ENCODE data around the gene FOXP2. TPM values are rescaled to one million over a fixed set of nuclear protein-coding genes. Genes with fewer than 3 reads are reported as not detected.
"Not testable (repeated sequence)": the region's sequence is repeated elsewhere in the genome, so short reads cannot be mapped to it uniquely, and the experiment has no call there.

FOXP2 gene
- total RNA-seq, 2 experiments from 2014 or later = not detected

DNA sequence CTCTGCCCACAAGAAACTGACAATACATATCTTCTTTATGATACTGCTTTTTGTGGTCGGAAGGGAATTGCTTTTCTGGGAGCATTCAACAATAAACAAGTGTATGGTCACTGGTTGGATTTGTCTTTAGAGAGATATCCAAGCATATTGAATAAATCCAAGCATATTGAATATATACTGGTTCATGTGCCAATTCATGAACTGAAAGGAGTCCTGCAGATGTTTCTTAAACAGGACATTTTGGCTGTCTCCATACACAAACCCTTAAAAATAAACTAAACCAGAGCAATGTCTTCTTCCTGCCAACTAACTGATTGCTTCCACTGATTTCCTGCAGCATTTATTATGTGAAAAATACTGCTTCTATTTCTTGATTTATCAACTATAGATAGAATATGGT is 173.9 kb downstream of the FOXP2 start:
- intact Hi-C loops (cut with micrococcal nuclease) = no loop called here
- no peaks in the 10 kb centered on the region for H3K9me3 Mint-ChIP-seq
- H3K4me3 Mint-ChIP-seq = no peak overlapping the region
- H3K36me3 Mint-ChIP-seq = no peaks in the 10 kb centered on the region
- H3K27ac Mint-ChIP-seq = no peak overlapping the region
- POLR2A ChIA-PET = no interaction called here
- no peaks in the 10 kb centered on the region for H3K4me1 Mint-ChIP-seq (ENCODE audit: low read depth)
- DNase-seq = no peak
- CTCF ChIA-PET = no interaction called here
- H3K27me3 Mint-ChIP-seq = peaks cover 3% of the 10 kb centered on the region

- H3K9me3 Mint-ChIP-seq = no peaks in the 10 kb centered on the region
- CTCF ChIA-PET = no interaction called here
- intact Hi-C loops (cut with micrococcal nuclease) = no loop called here
- H3K36me3 Mint-ChIP-seq = no peaks in the 10 kb centered on the region
- H3K27ac Mint-ChIP-seq = no peak overlapping the region
- POLR2A ChIA-PET = no interaction called here
- peaks cover 3% of the 10 kb centered on the region for H3K27me3 Mint-ChIP-seq
- H3K4me1 Mint-ChIP-seq (ENCODE audit: low read depth) = no peaks in the 10 kb centered on the region
- H3K4me3 Mint-ChIP-seq = no peak overlapping the region
- DNase-seq = no peak
Observed at GRCh38 chr7:114589436-114589835, 174.8 kb downstream of the FOXP2 start.

DNA sequence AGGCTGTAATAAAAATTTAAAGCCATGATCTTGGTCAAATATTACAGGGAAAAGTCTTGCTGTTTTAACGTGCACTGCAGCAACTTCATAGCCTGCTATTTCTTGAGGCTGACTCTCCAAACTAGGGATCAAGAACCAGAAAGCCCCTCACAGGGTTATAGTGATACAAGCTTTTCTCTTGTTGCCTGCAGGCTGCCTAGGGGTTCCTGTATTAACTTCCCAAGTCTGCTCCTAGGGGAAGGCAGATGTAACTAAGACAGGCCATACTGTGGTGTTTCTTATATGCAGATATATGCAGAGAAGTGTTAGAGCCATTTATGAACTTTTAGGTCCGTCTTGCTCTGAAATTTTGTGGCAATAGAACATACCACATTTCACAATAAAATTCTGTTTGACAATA is 175.7 kb downstream of the FOXP2 start:
- intact Hi-C loops (cut with micrococcal nuclease) = no loop called here
- H3K4me3 Mint-ChIP-seq = no peak overlapping the region

GRCh38 chr7:114598946-114599345 is 184.3 kb downstream of the FOXP2 start:
- CTCF ChIA-PET = no interaction called here

More for the DNA sequence above, 175.7 kb downstream of the FOXP2 start:
- Mint-ChIP-seq H3K9me3 (no peaks in the 10 kb centered on the region), H3K27me3 (peaks cover 3% of the 10 kb centered on the region), H3K36me3 (no peaks in the 10 kb centered on the region), H3K4me1 (ENCODE audit: low read depth) (no peaks in the 10 kb centered on the region), H3K27ac (no peak overlapping the region)
- ChIA-PET CTCF (no interaction called here), POLR2A (no interaction called here)
- no peak for DNase-seq

DNA sequence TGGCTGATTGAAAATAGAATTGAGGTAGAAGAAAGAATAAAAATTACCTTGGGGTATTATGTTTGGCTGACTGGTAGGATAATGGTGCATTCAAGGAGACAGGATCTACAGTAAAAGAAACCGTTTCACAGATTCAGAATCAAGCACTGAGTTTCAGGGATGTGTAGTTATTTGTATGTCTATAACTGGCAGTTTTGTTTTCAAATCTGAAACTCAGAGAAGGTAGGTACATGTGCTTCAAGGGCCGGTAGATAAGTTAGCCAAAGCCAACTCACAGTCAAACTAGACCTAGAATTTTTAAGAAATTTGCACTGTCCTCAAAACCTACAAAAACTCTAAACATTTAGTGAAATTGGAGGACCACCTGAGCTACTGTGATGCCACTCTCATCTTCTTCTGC is 191.5 kb downstream of the FOXP2 start:
- Mint-ChIP-seq H3K36me3 (no peaks in the 10 kb centered on the region), H3K27me3 (peaks cover 3% of the 10 kb centered on the region), H3K4me1 (ENCODE audit: low read depth) (no peaks in the 10 kb centered on the region), H3K9me3 (no peaks in the 10 kb centered on the region), H3K27ac (no peak overlapping the region), H3K4me3 (no peak overlapping the region)
- DNase-seq = no peak
- CTCF ChIA-PET = no interaction called here
- intact Hi-C loops (cut with micrococcal nuclease) = no loop called here
- POLR2A ChIA-PET = no interaction called here

More at GRCh38 chr7:114598946-114599345, 184.3 kb downstream of the FOXP2 start:
- no peaks in the 10 kb centered on the region for H3K36me3 Mint-ChIP-seq
- H3K27me3 Mint-ChIP-seq = no peaks in the 10 kb centered on the region
- H3K4me1 Mint-ChIP-seq (ENCODE audit: low read depth) = no peaks in the 10 kb centered on the region
- intact Hi-C loops (cut with micrococcal nuclease) = no loop called here
- POLR2A ChIA-PET = no interaction called here
- no peaks in the 10 kb centered on the region for H3K9me3 Mint-ChIP-seq
- no peak overlapping the region for H3K4me3 Mint-ChIP-seq
- no peak overlapping the region for H3K27ac Mint-ChIP-seq
- no peak for DNase-seq

DNA sequence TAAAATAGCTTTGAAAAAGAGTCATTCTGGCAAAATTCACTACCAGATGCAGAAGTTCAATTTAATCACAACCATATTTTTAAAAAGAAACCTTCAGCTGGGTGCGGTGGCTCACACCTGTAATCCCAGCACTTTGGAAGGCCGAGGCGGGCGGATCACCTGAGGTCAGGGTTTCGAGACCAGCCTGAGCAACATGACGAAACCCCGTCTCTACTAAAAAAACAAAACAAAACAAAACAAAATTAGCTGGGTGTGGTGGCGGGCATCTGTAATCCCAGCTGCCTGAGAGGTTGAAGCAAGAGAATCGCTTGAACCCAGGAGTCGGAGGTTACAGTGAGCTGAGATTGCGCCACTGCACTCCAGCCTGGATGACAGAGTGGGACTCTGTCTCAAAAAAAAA is 194.2 kb downstream of the FOXP2 start:
- intact Hi-C loops (cut with micrococcal nuclease); H3K27me3 Mint-ChIP-seq; DNase-seq; H3K4me3 Mint-ChIP-seq; H3K36me3 Mint-ChIP-seq; H3K9me3 Mint-ChIP-seq; CTCF ChIA-PET; POLR2A ChIA-PET; H3K27ac Mint-ChIP-seq; H3K4me1 Mint-ChIP-seq (ENCODE audit: low read depth): not testable (repeated sequence)

DNA sequence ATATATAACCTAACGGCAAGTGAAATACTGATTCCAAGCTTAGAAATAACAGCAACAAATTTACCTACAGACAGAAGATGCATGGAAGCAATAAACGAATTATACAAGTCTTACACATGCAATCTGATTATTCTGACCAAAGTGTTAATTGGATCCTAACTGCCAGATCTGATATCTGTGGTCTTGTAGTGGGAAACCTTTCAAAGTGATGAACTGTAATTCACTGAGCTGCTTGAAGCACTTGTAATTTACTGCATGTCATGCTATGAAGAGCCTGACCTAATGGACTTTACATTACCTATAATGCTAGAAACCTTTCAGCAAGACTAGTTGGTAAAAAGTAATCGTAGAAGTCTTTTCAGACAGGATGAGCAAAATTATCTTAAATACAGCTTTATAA is 205.6 kb downstream of the FOXP2 start:
- Mint-ChIP-seq H3K9me3 (no peaks in the 10 kb centered on the region), H3K27me3 (no peaks in the 10 kb centered on the region), H3K4me1 (ENCODE audit: low read depth) (no peaks in the 10 kb centered on the region), H3K4me3 (no peak overlapping the region), H3K36me3 (no peaks in the 10 kb centered on the region), H3K27ac (no peak overlapping the region)
- intact Hi-C loops (cut with micrococcal nuclease) = no loop called here
- POLR2A ChIA-PET = no interaction called here
- no peak for DNase-seq
- CTCF ChIA-PET = no interaction called here

- no peak overlapping the region for H3K4me3 Mint-ChIP-seq
- intact Hi-C loops (cut with micrococcal nuclease) = no loop called here
- H3K27ac Mint-ChIP-seq = no peak overlapping the region
- DNase-seq = no peak
- no peaks in the 10 kb centered on the region for H3K9me3 Mint-ChIP-seq
- CTCF ChIA-PET = no interaction called here
- no peaks in the 10 kb centered on the region for H3K4me1 Mint-ChIP-seq (ENCODE audit: low read depth)
- no peaks in the 10 kb centered on the region for H3K27me3 Mint-ChIP-seq
- POLR2A ChIA-PET = no interaction called here
- no peaks in the 10 kb centered on the region for H3K36me3 Mint-ChIP-seq
Observed at GRCh38 chr7:114622221-114622620, 207.6 kb downstream of the FOXP2 start.

DNA sequence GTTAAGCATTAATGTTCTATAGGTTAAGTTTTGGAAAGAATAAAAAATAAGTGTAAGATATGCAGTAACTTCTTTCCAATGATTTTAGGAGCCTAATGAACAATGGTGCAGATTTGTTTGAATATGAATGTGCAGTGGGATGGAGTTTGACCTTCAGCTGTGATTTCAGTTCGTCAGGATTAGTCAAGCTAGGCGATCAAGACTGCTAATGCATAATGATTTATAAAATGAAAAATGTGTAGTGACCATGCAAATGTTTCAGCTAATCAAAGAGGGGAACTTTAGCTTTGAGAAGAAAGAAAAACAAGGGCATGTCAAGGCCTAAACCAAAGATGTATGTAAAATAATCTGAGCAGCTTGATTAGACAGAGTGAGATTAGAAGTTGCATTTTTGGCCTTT is 208.5 kb downstream of the FOXP2 start:
- POLR2A ChIA-PET = no interaction called here
- intact Hi-C loops (cut with micrococcal nuclease) = no loop called here
- CTCF ChIA-PET = no interaction called here
- H3K27me3 Mint-ChIP-seq = peaks cover 1% of the 10 kb centered on the region
- H3K9me3 Mint-ChIP-seq = no peaks in the 10 kb centered on the region
- H3K36me3 Mint-ChIP-seq = no peaks in the 10 kb centered on the region
- no peak overlapping the region for H3K27ac Mint-ChIP-seq
- no peaks in the 10 kb centered on the region for H3K4me1 Mint-ChIP-seq (ENCODE audit: low read depth)
- DNase-seq = no peak
- H3K4me3 Mint-ChIP-seq = no peak overlapping the region

GRCh38 chr7:114627231-114627630 is 212.6 kb downstream of the FOXP2 start:
- Mint-ChIP-seq H3K27ac (no peak overlapping the region), H3K4me3 (no peak overlapping the region), H3K4me1 (ENCODE audit: low read depth) (no peaks in the 10 kb centered on the region), H3K36me3 (no peaks in the 10 kb centered on the region), H3K27me3 (peaks cover 5% of the 10 kb centered on the region), H3K9me3 (no peaks in the 10 kb centered on the region)
- intact Hi-C loops (cut with micrococcal nuclease) = no loop called here
- ChIA-PET CTCF (no interaction called here), POLR2A (no interaction called here)
- no peak for DNase-seq

GRCh38 chr7:114628362-114628761 is 213.7 kb downstream of the FOXP2 start:
- intact Hi-C loops (cut with micrococcal nuclease) = no loop called here
- Mint-ChIP-seq H3K27me3 (peaks cover 5% of the 10 kb centered on the region), H3K36me3 (no peaks in the 10 kb centered on the region), H3K9me3 (no peaks in the 10 kb centered on the region), H3K27ac (no peak overlapping the region), H3K4me1 (ENCODE audit: low read depth) (no peaks in the 10 kb centered on the region), H3K4me3 (no peak overlapping the region)
- DNase-seq = no peak
- ChIA-PET CTCF (no interaction called here), POLR2A (no interaction called here)

GRCh38 chr7:114629762-114630161 is 215.1 kb downstream of the FOXP2 start:
- POLR2A ChIA-PET = no interaction called here

DNA sequence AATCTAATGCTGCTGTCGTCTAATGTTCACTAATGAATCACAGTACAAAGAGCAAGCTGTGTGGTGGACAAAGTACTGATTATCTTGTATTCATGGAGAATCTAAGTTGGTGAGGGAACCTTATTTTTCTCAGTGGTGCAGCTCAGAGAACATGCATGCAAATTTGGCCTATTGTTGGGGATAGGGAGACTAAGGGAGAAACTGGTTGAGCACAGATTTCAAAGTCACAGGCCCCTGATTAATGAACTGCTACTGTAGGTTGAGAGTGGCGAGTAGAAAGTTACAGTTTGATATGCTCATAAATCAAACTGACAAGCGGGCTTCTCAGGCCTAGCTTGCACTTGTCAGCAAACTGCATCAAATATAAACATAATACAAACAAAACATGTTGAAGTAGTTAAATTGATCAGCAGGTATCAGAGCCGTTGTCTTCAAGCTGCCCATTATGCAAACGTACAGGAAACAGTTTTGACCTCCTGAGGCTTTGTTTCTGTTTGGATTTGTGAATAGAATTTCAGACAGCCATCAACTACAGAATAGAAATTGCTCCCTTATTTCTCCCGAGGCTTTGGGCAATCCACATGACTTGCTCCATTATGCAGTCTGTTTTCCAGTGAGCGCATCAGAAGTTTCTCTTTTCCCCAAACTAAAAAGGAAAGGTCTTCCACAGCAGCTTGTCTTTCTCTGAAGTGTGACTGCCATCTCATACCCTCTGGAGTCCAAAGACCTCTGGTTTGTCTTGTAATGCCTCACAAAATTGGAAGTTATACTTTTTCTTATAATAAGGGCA is 215.8 kb downstream of the FOXP2 start:
- Mint-ChIP-seq H3K4me1 (ENCODE audit: low read depth) (no peaks in the 10 kb centered on the region), H3K4me3 (no peak overlapping the region), H3K9me3 (no peaks in the 10 kb centered on the region), H3K27me3 (peaks cover 5% of the 10 kb centered on the region), H3K36me3 (no peaks in the 10 kb centered on the region), H3K27ac (no peak overlapping the region)
- no peak for DNase-seq
- ChIA-PET POLR2A (no interaction called here), CTCF (no interaction called here)
- intact Hi-C loops (cut with micrococcal nuclease) = no loop called here

More at GRCh38 chr7:114629762-114630161, 215.1 kb downstream of the FOXP2 start:
- intact Hi-C loops (cut with micrococcal nuclease) = no loop called here
- no peak for DNase-seq
- H3K9me3 Mint-ChIP-seq = no peaks in the 10 kb centered on the region
- H3K27ac Mint-ChIP-seq = no peak overlapping the region
- H3K36me3 Mint-ChIP-seq = no peaks in the 10 kb centered on the region
- H3K27me3 Mint-ChIP-seq = peaks cover 5% of the 10 kb centered on the region
- no peak overlapping the region for H3K4me3 Mint-ChIP-seq
- CTCF ChIA-PET = no interaction called here
- H3K4me1 Mint-ChIP-seq (ENCODE audit: low read depth) = no peaks in the 10 kb centered on the region

Data from activated CD4-positive, alpha-beta memory T cell treated with anti-CD3 and anti-CD28 coated beads for 36 hours (primary cell).